Measurements from ENCODE around the gene NR0B1.

The NR0B1 gene

GRCh38 chrX:30309139-30309571, at the start of gene NR0B1:
NR0B1 (minus strand) TSS chrX:30309390; CDS start chrX:30309363, 27 bp downstream.
- no peak for DNase-seq (ENCODE audit: low spot score)
- no peak for FAIRE-seq

- DNase-seq (ENCODE audit: low spot score) (no peak), FAIRE-seq (no peak)
Observed at GRCh38 chrX:30349946-30350345, 40.8 kb upstream of the NR0B1 start.

GRCh38 chrX:30343206-30343605, 34.0 kb upstream of the NR0B1 start:
- no peak for FAIRE-seq
- no peak for DNase-seq (ENCODE audit: low spot score)

- FAIRE-seq, result no peak
- DNase-seq (ENCODE audit: low spot score), result no peak
Observed at GRCh38 chrX:30340753-30341152, 31.6 kb upstream of the NR0B1 start.

- DNase-seq (ENCODE audit: low spot score) (no peak), FAIRE-seq (no peak)
Observed at GRCh38 chrX:30327762-30328161, 18.6 kb upstream of the NR0B1 start.

GRCh38 chrX:30317308-30317707, 8.1 kb upstream of the NR0B1 start:
- no peak for FAIRE-seq

GRCh38 chrX:30313322-30313721, 4.1 kb upstream of the NR0B1 start:
- DNase-seq (ENCODE audit: low spot score), result no peak
- no peak for FAIRE-seq

More at GRCh38 chrX:30317308-30317707, 8.1 kb upstream of the NR0B1 start:
- DNase-seq (ENCODE audit: low spot score), result no peak

- peak; percentile 48 for FAIRE-seq
- DNase-seq (ENCODE audit: low spot score), result peak; percentile 3
Observed at GRCh38 chrX:30312858-30313257, 3.7 kb upstream of the NR0B1 start.

GRCh38 chrX:30310429-30311206, 1.4 kb upstream of the NR0B1 start:
- no peak for FAIRE-seq

GRCh38 chrX:30308263-30309138, 689 bp downstream of the NR0B1 start:
- DNase-seq (ENCODE audit: low spot score), result no peak
- no peak for FAIRE-seq

More at GRCh38 chrX:30310429-30311206, 1.4 kb upstream of the NR0B1 start:
- no peak for DNase-seq (ENCODE audit: low spot score)

- FAIRE-seq, result no peak
- DNase-seq (ENCODE audit: low spot score), result no peak
Observed at GRCh38 chrX:30307466-30307865, 1.7 kb downstream of the NR0B1 start.

- FAIRE-seq (no peak), DNase-seq (ENCODE audit: low spot score) (no peak)
Observed at GRCh38 chrX:30304866-30305265, 4.3 kb downstream of the NR0B1 start.

- FAIRE-seq, result no peak
Observed at GRCh38 chrX:30302956-30303355, 6.2 kb downstream of the NR0B1 start.

GRCh38 chrX:30301963-30302362, 7.2 kb downstream of the NR0B1 start:
- no peak for FAIRE-seq

More at GRCh38 chrX:30302956-30303355, 6.2 kb downstream of the NR0B1 start:
- DNase-seq (ENCODE audit: low spot score), result no peak

GRCh38 chrX:30301208-30301607, 8.0 kb downstream of the NR0B1 start:
- DNase-seq (ENCODE audit: low spot score), result no peak
- no peak for FAIRE-seq

More at GRCh38 chrX:30301963-30302362, 7.2 kb downstream of the NR0B1 start:
- no peak for DNase-seq (ENCODE audit: low spot score)

- no peak for FAIRE-seq
Observed at GRCh38 chrX:30296408-30297254, 12.6 kb downstream of the NR0B1 start.

GRCh38 chrX:30283456-30284200, 25.6 kb downstream of the NR0B1 start:
- DNase-seq (ENCODE audit: low spot score), result peak; percentile 91
- FAIRE-seq, result peak; percentile 99

More at GRCh38 chrX:30296408-30297254, 12.6 kb downstream of the NR0B1 start:
- no peak for DNase-seq (ENCODE audit: low spot score)

GRCh38 chrX:30282527-30282926, 26.7 kb downstream of the NR0B1 start:
- DNase-seq (ENCODE audit: low spot score), result peak; percentile 28
- FAIRE-seq, result peak; percentile 71

- DNase-seq (ENCODE audit: low spot score) (no peak), FAIRE-seq (no peak)
Observed at GRCh38 chrX:30280428-30280827, 28.8 kb downstream of the NR0B1 start.

- FAIRE-seq, result peak; percentile 91
Observed at GRCh38 chrX:30278365-30278764, 30.8 kb downstream of the NR0B1 start.

More at GRCh38 chrX:30278365-30278764, 30.8 kb downstream of the NR0B1 start:
- peak; percentile 27 for DNase-seq (ENCODE audit: low spot score)

Measured in RCC 7860 (cell line).